A172 (cell line): ENCODE results near the gene MSL3. TPM values are rescaled to one million over a fixed set of nuclear protein-coding genes. Genes with fewer than 3 reads are reported as not detected.

Experiments used
- total RNA-seq: library from RNA; depleted of rRNA; stranded (reverse); fragments of >200 nt; shearing (Covaris generic); gene quantifications from 2 replicates; pipeline ENCODE4 v1.2.3, GENCODE V29; 2014; rRNA removed

MSL3 gene
- total RNA-seq, 1 experiment from 2014 or later = 55.9 TPM

Other genes starting within 250 kb of the MSL3 start
- gene ARHGAP6, start 92.3 kb upstream of the MSL3 start, total RNA-seq = 0.28 and 0.38 TPM in 2 replicates